GM19324 (cell line): ENCODE data around the gene AMER3.
"Not testable (repeated sequence)": the region's sequence is repeated elsewhere in the genome, so short reads cannot be mapped to it uniquely, and the experiment has no call there.

Source experiments
- ATAC-seq: cut with Tn5 transposase; IDR thresholded peaks from one replicate; pipeline ENCODE4 v1.9.1; 2021; ENCODE audit warnings: mild to moderate bottlenecking, moderate library complexity; ENCODE audit not compliant: unreplicated experiment, low FRiP score

Gene AMER3

GRCh38 chr2:130755256-130756052, at the start of gene AMER3:
Gene AMER3 (plus strand): TSS chr2:130755540. CDS start chr2:130762073, 6,533 bp downstream.
- no peak for ATAC-seq

DNA sequence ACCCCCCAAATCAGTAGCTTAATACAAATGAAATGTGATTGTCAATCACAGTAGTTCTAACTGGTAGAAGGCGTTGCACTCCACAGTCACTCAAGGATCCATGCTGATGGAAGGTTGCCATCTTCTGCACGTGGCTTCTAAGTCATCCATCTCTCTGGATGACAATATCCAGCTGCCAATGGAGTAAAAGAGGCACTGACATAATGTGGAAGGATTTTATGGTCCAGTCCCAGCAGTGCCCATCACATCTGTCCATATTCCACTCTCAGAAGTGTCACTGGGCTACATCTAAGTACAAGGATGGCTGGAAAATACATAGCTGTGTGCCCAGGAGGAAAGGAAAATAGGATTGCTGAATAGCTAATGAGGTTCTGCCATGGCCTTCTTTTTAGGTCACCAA, 40.5 kb upstream of the AMER3 start:
- not testable (repeated sequence) for ATAC-seq

DNA sequence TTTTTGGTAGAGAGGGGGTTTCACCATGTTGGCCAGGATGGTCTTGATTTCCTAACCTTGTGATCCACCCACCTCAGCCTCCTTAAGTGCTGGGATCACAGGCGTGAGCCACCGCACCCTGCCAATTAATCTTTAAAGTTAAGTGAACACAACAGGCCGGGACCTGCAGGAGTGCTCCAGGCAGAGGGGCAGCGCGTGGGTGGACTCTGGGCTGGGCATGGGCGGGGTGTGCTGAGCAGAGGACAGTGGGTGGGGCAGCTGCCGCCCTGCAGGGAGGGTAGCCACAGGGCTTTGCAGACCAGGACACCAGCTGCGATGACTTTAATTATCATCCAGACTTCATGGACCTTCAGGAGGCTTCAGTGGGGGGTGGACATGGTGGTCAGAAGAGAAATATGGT, 35.3 kb upstream of the AMER3 start:
- ATAC-seq, result no peak

DNA sequence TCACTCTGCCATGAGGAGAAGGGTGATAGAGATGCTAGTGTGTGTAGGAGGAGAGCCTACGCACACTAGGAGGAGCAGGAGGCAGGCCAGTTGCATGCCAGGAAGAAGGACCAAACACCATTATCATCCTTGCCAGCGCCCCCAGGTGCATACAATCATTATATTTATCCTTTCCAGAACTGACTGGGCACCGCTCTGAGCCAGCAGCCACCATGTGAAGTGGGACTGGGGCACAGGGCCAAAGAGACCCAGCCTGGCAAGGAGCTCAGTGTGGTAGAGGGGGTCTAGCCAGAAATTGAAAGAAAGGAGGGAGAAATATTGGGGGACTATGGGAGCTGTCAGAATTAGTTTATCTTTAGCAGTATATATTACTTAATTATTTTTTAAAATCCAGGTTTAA, 34.8 kb upstream of the AMER3 start:
- ATAC-seq, result no peak

GRCh38 chr2:130724455-130724854, 30.9 kb upstream of the AMER3 start:
- no peak for ATAC-seq

DNA sequence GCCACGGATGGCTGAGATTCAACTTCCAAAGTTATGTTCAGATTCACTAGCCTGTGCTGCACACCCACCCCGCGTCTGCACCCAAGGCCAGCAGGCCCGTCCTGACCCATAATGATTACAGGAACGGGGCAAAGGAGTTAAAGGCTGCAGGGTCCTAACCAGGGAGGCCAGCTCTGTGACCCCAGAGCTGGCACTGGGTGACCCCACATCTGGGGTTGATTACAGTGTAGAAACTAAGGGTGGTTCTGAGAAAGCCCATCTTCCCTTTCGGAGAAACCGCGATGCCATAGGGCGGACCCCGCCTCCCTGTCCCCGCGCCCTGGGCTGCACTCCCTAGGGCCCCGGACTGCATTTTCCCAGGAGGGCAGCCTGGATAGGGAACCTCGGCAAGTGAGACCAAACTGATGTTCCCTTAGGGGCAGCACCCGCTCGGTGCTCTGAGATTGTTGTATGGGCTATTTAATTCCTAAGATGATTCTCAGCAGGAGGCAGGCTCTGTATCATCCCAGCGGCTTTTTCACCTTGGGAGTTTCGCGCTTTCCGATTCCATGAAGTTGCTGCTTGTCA, 28.6 kb upstream of the AMER3 start:
- no peak for ATAC-seq

- peak; percentile 76 for ATAC-seq
These were observed 27.9 kb upstream of the AMER3 start for GRCh38 chr2:130727286-130727924.

DNA sequence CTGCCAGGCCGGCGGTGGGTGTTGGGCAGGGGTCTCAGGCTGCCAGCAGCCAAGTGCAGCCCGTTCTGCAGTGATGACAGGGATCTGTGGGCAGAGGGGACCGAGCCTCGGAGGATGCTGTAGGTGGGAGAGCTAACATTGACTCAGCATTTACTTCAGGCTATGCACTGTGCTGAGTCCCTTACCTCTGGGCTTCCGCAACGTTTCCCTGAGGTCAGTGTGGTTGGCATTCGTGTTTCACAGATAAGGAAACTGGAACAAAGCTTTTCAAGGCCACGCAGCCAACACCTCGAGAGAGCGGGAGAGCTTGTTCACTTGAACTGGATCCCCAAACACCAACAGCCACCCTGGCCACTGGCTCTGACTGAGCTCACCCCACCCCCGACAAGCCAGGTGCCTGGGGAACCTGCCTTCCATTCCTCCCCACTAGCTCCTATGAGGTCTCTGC, 27.3 kb upstream of the AMER3 start:
- ATAC-seq, result no peak

DNA sequence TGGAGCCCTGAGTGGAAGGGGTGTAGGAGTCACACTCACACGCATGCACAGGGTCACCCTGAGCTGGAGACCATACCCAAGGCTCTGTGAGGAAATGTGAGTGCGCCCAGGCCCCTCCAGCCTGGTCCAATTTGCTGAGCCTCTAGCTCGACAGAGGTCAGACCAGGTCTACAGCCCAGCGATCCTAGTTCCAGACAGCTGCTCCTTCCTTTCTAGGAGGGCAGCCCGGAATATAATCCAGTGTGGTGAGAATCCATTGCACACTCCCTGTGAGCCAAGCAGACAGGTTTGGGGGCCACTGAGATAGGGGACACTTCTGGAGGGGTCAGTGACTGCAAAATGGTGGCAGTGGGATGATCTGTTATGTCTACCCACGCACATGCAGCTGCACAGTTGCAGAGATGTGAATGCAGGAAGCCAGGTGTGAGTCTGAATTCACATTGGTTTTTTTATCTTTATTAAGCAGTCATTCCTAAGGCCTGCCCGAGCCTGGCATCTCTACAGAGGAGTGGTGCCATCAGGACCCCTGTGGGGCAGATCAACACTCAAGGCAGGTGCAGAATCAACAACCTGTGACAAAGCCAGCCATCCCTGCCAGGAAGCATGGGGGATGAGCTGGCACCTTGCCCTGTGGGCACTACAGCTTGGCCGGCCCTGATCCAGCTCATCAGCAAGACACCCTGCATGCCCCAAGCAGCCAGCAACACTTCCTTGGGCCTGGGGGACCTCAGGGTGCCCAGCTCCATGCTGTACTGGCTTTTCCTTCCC, 26.6 kb upstream of the AMER3 start, which contains the start of gene GPR148:
Gene GPR148, plus strand, starts transcription at position 522 of the 768 bp plus-strand sequence. Its CDS starts 82 bp downstream, at position 604.
- ATAC-seq, result no peak

DNA sequence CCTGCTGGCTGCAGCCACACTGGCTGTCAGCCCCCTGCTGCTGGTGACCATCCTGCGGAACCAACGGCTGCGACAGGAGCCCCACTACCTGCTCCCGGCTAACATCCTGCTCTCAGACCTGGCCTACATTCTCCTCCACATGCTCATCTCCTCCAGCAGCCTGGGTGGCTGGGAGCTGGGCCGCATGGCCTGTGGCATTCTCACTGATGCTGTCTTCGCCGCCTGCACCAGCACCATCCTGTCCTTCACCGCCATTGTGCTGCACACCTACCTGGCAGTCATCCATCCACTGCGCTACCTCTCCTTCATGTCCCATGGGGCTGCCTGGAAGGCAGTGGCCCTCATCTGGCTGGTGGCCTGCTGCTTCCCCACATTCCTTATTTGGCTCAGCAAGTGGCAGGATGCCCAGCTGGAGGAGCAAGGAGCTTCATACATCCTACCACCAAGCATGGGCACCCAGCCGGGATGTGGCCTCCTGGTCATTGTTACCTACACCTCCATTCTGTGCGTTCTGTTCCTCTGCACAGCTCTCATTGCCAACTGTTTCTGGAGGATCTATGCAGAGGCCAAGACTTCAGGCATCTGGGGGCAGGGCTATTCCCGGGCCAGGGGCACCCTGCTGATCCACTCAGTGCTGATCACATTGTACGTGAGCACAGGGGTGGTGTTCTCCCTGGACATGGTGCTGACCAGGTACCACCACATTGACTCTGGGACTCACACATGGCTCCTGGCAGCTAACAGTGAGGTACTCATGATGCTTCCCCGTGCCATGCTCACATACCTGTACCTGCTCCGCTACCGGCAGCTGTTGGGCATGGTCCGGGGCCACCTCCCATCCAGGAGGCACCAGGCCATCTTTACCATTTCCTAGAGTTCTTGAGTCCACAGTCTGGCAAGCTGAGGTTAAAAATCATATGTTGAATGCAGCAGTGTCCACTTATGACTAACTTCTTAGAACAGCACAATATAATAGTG, 25.7 kb upstream of the AMER3 start:
- ATAC-seq, result no peak

- not testable (repeated sequence) for ATAC-seq
These were observed 23.1 kb upstream of the AMER3 start for GRCh38 chr2:130732257-130732656.

- no peak for ATAC-seq
These were observed 20.1 kb upstream of the AMER3 start for GRCh38 chr2:130735200-130735599.

DNA sequence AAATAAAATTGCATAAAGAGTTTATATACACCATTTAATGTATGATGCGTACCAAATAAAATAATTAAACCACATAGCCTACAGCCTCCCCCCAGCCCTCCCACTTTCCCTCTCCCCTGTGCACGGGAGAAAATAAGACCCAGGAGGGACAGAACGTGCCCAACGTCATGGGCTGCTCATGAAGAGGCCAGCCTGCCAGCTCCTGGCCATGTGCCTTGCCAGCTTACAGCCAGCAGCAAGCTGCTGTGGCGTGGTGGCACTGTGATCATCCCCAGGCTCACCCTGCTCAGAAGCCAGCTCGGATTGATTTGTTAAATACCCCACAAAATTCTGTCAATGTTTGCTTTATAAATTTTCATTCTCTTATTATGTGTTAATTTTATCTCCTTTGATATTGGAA, 18.9 kb upstream of the AMER3 start:
- no peak for ATAC-seq

GRCh38 chr2:130737592-130737991, 17.7 kb upstream of the AMER3 start:
- no peak for ATAC-seq

GRCh38 chr2:130740671-130741070, 14.7 kb upstream of the AMER3 start:
- no peak for ATAC-seq

GRCh38 chr2:130743278-130743677, 12.1 kb upstream of the AMER3 start:
- no peak for ATAC-seq

GRCh38 chr2:130744287-130745117, 10.8 kb upstream of the AMER3 start:
- ATAC-seq, result no peak

DNA sequence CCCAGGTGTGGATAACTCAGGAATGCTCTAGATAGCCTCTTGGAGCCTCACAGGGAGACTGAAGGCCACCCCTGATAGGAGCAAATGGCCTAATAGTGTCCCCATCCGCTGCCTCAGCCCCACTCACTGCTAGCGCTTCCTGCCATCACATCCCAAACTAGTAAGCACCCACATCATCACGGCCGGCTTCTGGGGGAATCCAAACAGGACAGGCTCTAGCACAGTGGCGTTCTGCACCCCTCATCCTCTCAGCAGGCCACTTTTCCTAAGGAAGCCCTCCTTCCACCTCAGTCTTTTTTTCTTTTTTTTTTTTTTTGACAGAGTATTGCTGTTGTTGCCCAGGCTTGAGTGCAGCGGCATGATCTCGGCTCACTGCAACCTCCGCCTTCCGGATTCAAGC, 6.3 kb upstream of the AMER3 start:
- ATAC-seq, result no peak

DNA sequence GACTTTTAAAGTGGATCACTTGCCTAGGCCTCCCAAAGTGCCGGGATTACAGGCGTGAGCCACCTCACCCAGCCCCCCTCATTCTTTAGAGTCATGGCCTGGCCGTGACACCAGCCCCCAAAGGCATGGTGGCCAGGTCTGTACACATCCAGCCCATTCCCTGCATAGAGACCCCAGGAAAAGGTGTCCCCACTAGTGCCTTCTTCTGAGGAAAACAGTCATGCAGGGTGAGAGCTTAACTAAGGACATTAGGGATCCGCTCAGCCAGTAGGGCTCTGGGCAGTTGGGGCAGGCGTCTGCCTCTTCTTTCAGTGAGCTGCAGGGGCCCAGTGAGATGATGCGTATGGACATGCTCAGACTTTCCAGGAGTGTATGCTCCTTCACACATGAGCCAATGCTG, 5.7 kb upstream of the AMER3 start:
- no peak for ATAC-seq
